Measurements from ENCODE around the gene TMEM221.

DNA sequence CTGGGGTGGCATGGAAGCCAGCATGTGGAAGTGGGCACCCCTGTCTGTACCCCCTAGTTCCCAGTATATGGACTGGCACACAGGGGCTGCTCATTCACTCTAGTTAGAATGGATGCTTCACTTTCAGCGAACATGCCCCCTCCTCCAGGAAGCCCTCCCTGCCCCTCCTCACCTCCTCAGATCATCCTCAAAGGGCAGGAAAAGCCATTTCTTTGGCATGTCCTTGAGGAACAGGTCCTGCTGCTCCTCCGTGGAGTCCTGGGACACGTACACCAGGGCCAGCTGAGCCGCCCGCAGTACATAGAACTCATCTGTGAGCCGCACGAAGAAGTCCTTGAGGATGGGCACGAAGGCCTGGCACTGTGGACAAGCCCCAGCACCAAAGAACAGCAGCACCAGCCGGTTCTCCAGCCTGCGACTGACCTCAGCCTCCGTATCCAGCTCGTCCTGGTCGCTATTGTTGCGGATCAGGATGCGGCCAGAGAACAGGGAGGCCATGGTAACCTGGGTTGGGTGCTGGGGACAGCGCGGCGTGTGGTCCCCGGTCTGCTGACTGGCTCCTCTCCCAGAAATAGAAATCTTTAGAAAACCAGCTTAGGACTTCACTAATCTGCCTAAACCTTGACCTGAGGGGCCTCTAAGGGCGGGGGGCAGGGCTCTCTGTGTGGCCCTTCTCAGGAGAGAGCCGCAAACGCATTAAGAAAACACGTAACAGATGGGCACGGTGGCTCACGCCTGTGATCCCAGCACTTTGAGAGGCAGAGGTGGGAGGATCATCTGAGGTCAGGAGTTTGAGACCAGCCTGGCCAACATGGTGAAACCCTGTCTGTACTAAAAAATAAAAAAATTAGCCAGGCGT, 12.1 kb upstream of the TMEM221 start, which contains the start of gene NXNL1:
- TF ChIP-seq MYNN (tag by site-specific recombination; IDR thresholded peaks at IDR 0.05; ENCODE audit: borderline replicate concordance) (no peak), GFI1B (tag by site-specific recombination; IDR thresholded peaks at IDR 0.05) (no peak), GLIS2 (tag by site-specific recombination; IDR thresholded peaks at IDR 0.05) (no peak), YY1 (tag by site-specific recombination; IDR thresholded peaks at IDR 0.05) (no peak), HOXA7 (CRISPR knock-in tag; IDR thresholded peaks at IDR 0.05; ENCODE audit: borderline replicate concordance) (no peak), SCRT2 (tag by site-specific recombination; IDR thresholded peaks at IDR 0.05) (no peak), ZNF707 (tag by site-specific recombination; IDR thresholded peaks at IDR 0.05) (no peak)
- TF ChIP-seq, protein P1, sequence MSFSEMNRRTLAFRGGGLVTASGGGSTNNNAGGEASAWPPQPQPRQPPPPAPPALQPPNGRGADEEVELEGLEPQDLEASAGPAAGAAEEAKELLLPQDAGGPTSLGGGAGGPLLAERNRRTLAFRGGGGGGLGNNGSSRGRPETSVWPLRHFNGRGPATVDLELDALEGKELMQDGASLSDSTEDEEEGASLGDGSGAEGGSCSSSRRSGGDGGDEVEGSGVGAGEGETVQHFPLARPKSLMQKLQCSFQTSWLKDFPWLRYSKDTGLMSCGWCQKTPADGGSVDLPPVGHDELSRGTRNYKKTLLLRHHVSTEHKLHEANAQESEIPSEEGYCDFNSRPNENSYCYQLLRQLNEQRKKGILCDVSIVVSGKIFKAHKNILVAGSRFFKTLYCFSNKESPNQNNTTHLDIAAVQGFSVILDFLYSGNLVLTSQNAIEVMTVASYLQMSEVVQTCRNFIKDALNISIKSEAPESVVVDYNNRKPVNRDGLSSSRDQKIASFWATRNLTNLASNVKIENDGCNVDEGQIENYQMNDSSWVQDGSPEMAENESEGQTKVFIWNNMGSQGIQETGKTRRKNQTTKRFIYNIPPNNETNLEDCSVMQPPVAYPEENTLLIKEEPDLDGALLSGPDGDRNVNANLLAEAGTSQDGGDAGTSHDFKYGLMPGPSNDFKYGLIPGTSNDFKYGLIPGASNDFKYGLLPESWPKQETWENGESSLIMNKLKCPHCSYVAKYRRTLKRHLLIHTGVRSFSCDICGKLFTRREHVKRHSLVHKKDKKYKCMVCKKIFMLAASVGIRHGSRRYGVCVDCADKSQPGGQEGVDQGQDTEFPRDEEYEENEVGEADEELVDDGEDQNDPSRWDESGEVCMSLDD (tag by site-specific recombination; IDR thresholded peaks at IDR 0.05) = no peak
- TF ChIP-seq, protein P2, sequence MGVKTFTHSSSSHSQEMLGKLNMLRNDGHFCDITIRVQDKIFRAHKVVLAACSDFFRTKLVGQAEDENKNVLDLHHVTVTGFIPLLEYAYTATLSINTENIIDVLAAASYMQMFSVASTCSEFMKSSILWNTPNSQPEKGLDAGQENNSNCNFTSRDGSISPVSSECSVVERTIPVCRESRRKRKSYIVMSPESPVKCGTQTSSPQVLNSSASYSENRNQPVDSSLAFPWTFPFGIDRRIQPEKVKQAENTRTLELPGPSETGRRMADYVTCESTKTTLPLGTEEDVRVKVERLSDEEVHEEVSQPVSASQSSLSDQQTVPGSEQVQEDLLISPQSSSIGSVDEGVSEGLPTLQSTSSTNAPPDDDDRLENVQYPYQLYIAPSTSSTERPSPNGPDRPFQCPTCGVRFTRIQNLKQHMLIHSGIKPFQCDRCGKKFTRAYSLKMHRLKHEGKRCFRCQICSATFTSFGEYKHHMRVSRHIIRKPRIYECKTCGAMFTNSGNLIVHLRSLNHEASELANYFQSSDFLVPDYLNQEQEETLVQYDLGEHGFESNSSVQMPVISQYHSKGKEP (tag by site-specific recombination; IDR thresholded peaks at IDR 0.05) = no peak

Measured in HEK293 (cell line).